ENCODE data around the gene SHC3.

Gene SHC3

DNA sequence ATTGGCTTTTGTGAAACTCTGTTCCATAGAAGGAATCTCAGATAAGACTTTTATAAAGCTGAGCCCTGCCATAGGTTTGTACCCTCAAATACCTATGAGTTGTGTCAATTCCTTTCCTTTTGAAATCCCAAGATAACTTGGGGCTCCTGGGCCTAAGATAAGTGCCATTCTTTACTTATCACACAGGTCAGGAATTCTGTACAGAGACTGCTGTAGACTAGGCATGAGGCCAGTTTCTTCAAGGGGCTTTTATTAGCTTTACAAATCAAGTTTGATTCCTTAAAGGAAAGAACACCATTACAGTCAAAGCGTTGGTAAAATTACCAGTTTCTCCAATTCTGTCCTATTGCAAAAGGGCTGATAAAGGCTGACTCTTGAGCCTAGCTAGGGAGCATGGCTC, 39.2 kb downstream of the SHC3 start:
- Histone ChIP-seq H3K27me3 (ENCODE audit: control insufficient read depth in 1 of 2, insufficient read depth in 2 of 2, low read length in 2 of 2) (no peaks in the 10 kb centered on the region), H3K36me3 (ENCODE audit: control insufficient read depth in 1 of 2, insufficient read depth in 2 of 2, low read length in 2 of 2) (no peaks in the 10 kb centered on the region), H3K4me1 (ENCODE audit: control insufficient read depth in 1 of 2, insufficient read depth in 2 of 2, low read length in 2 of 2) (no peaks in the 10 kb centered on the region), H3K9me3 (ENCODE audit: control insufficient read depth in 1 of 2, low read length in 2 of 2) (no peaks in the 10 kb centered on the region), H3K4me3 (ENCODE audit: low read depth in 1 of 2, low read length in 2 of 2) (no peak overlapping the region), H3K27ac (ENCODE audit: low read depth, low read length) (no peak overlapping the region), H3K9ac (ENCODE audit: low read depth in 1 of 2, low read length in 2 of 2) (no peak overlapping the region)

DNA sequence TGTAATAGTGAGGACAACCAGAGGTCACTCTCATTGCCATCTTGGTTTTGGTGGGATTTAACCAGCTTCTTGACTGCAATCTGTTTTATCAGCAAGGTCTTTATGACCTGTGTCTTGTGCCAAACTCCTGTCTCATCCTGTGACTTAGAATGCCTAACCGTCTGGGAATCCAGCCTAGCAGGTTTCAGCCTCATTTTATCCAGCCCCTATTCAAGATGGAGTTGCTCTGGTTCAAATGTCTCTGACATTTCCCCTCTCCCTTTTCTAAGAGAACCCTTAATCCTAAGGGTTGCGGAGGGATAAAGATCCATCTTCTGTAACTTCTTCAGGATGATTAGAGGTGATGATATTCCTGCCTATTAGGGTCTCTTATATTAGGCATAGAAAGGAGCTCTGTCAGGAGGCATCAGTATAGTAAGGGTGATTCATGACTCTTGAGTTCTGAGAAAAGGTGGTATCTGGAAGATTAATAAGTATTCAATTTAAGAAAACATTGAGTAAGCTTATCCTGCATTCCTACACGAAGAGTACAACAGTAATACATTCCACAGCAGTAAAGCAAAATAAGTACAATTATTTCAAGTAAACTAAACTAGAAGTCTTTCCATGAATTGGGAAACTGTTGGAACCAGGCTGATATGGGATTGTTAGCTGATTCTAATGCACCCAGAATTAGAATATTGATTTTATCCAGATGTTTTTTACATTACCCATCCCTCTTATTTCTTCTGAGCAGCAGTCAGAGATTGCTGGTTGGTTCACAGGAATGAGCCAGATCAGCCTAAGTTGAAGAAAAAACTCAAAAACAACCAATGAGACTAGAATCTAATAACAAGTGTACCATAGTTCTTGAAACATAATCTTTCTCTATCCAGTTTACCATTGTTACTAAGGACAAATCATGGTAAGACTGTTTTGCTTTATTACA, 39.9 kb downstream of the SHC3 start:
- H3K9me3 ChIP-seq (ENCODE audit: control insufficient read depth in 1 of 2, low read length in 2 of 2) = no peaks in the 10 kb centered on the region

DNA sequence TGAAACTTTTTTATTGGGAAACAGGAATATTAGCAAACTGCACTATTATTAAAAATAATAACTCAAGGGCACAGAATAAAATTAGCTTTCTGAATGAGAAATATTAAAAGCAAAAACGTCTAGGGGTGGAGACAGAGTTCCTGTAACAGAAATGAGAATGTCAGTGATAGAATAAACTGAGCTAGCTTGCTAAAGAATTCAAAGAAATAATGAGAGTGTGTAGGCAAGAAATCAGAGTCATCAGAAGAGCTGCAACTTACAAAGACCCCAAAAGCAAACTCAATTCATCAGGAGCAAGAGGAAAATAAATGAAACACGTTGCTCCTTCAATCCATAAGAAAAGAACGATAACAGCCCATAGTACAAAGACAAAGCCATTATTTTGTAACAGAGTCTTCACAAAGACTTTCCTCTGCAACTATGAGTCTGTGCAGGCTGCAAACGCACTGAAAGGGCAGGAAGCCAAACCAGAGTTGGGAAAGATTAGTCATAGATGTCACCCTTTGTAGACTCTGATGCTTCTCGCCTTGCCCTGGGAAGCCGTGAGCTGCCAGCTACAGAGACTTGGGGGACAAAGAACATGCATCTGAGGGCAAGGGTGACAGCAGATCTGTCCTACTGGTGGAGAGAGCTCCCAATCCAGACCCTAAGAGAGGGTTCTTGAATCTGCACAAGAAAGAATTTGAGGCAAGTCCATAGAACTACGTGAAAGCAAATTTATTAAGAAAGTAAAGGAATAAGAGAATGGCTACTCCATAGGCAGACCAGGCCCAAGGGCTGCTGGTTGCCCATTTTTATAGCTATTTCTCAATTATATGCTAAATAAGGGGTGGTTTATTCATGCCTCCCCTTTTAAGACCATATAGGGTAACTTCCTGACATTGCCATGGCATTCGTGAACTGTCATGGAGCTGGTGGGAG, 40.8 kb downstream of the SHC3 start:
- no peak overlapping the region for H3K4me3 ChIP-seq (ENCODE audit: low read depth in 1 of 2, low read length in 2 of 2)
- no peaks in the 10 kb centered on the region for H3K36me3 ChIP-seq (ENCODE audit: control insufficient read depth in 1 of 2, insufficient read depth in 2 of 2, low read length in 2 of 2)
- H3K9ac ChIP-seq (ENCODE audit: low read depth in 1 of 2, low read length in 2 of 2) = no peak overlapping the region
- H3K9me3 ChIP-seq (ENCODE audit: control insufficient read depth in 1 of 2, low read length in 2 of 2) = no peaks in the 10 kb centered on the region
- H3K4me1 ChIP-seq (ENCODE audit: control insufficient read depth in 1 of 2, insufficient read depth in 2 of 2, low read length in 2 of 2) = no peaks in the 10 kb centered on the region
- no peak overlapping the region for H3K27ac ChIP-seq (ENCODE audit: low read depth, low read length)
- H3K27me3 ChIP-seq (ENCODE audit: control insufficient read depth in 1 of 2, insufficient read depth in 2 of 2, low read length in 2 of 2) = no peaks in the 10 kb centered on the region

More for the DNA sequence above, 39.9 kb downstream of the SHC3 start:
- H3K4me3 ChIP-seq (ENCODE audit: low read depth in 1 of 2, low read length in 2 of 2) = no peak overlapping the region
- H3K9ac ChIP-seq (ENCODE audit: low read depth in 1 of 2, low read length in 2 of 2) = no peak overlapping the region
- H3K27me3 ChIP-seq (ENCODE audit: control insufficient read depth in 1 of 2, insufficient read depth in 2 of 2, low read length in 2 of 2) = no peaks in the 10 kb centered on the region
- H3K36me3 ChIP-seq (ENCODE audit: control insufficient read depth in 1 of 2, insufficient read depth in 2 of 2, low read length in 2 of 2) = no peaks in the 10 kb centered on the region
- H3K4me1 ChIP-seq (ENCODE audit: control insufficient read depth in 1 of 2, insufficient read depth in 2 of 2, low read length in 2 of 2) = no peaks in the 10 kb centered on the region
- no peak overlapping the region for H3K27ac ChIP-seq (ENCODE audit: low read depth, low read length)

DNA sequence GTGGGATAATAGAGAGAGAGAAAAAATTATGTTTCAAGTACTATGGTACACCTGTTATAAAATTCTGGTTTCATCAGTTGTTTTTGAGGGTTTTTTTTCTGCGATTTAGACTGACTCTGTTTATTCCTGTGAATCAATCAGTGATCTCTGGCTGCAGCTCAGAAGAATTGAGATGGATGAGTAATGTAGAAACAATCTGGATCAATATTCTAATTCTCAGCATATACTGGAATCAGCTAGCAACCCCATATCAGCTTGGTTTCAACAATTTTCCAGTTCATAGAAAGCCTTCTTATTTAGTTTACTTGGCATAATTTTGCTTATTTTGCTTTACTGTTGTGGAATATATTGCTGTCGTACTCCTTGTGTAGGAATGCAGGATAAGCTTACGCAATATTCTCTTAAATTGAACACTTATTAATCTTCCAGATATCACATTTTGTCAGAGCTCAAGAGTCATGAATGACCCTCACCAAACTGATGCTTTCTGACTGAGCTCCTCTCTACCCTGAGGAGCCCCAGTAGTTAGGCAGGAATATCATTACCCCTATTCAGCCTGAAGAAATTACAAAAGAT, 42.9 kb downstream of the SHC3 start:
- Histone ChIP-seq H3K4me3 (ENCODE audit: low read depth in 1 of 2, low read length in 2 of 2) (no peak overlapping the region), H3K36me3 (ENCODE audit: control insufficient read depth in 1 of 2, insufficient read depth in 2 of 2, low read length in 2 of 2) (no peaks in the 10 kb centered on the region), H3K9ac (ENCODE audit: low read depth in 1 of 2, low read length in 2 of 2) (no peak overlapping the region), H3K27ac (ENCODE audit: low read depth, low read length) (no peak overlapping the region), H3K4me1 (ENCODE audit: control insufficient read depth in 1 of 2, insufficient read depth in 2 of 2, low read length in 2 of 2) (no peaks in the 10 kb centered on the region), H3K9me3 (ENCODE audit: control insufficient read depth in 1 of 2, low read length in 2 of 2) (no peaks in the 10 kb centered on the region), H3K27me3 (ENCODE audit: control insufficient read depth in 1 of 2, insufficient read depth in 2 of 2, low read length in 2 of 2) (no peaks in the 10 kb centered on the region)

DNA sequence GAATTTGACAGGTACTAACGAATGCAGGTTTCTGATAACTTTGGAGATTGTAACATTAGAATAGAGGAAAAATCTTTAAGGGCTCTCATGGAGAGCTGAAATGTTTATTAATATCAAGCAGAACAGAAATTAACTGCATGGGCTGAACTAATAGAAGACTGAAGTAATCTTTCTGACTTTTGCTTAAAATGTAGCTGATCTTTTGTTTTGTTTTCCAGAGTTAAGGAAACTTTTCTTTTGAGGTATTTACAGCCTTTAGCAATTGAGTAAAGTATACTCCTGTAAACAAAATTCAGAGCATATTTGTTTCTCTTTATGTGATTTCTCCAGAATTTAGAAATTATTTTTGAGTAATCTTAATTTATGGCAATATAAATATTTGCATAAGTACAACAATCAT, 43.9 kb downstream of the SHC3 start:
- H3K9ac ChIP-seq (ENCODE audit: low read depth in 1 of 2, low read length in 2 of 2) = no peak overlapping the region
- no peaks in the 10 kb centered on the region for H3K4me1 ChIP-seq (ENCODE audit: control insufficient read depth in 1 of 2, insufficient read depth in 2 of 2, low read length in 2 of 2)
- no peaks in the 10 kb centered on the region for H3K9me3 ChIP-seq (ENCODE audit: control insufficient read depth in 1 of 2, low read length in 2 of 2)
- H3K4me3 ChIP-seq (ENCODE audit: low read depth in 1 of 2, low read length in 2 of 2) = no peak overlapping the region
- no peak overlapping the region for H3K27ac ChIP-seq (ENCODE audit: low read depth, low read length)
- H3K36me3 ChIP-seq (ENCODE audit: control insufficient read depth in 1 of 2, insufficient read depth in 2 of 2, low read length in 2 of 2) = no peaks in the 10 kb centered on the region
- no peaks in the 10 kb centered on the region for H3K27me3 ChIP-seq (ENCODE audit: control insufficient read depth in 1 of 2, insufficient read depth in 2 of 2, low read length in 2 of 2)

DNA sequence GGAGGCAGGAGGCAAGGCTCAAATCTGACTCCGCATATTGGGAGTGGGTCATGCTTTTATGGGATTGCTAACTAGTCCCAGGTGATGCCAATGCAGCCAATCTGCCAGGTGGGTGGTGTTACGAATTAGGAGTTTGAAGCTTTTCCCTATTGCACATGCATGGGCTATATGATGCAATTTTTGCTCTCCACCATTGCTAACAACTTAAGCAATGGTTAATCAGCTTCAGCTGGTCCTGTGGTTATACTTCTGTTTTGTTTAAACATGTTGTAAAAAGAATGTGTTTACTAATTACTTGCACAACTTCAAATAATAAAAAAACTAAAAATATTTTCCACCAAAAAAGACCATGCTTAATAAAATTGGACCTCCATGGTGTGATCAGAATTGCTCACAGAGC, 55.7 kb downstream of the SHC3 start:
- no peak overlapping the region for H3K9ac ChIP-seq (ENCODE audit: low read depth in 1 of 2, low read length in 2 of 2)
- no peaks in the 10 kb centered on the region for H3K27me3 ChIP-seq (ENCODE audit: control insufficient read depth in 1 of 2, insufficient read depth in 2 of 2, low read length in 2 of 2)
- H3K9me3 ChIP-seq (ENCODE audit: control insufficient read depth in 1 of 2, low read length in 2 of 2) = no peaks in the 10 kb centered on the region
- H3K4me1 ChIP-seq (ENCODE audit: control insufficient read depth in 1 of 2, insufficient read depth in 2 of 2, low read length in 2 of 2) = no peaks in the 10 kb centered on the region
- H3K36me3 ChIP-seq (ENCODE audit: control insufficient read depth in 1 of 2, insufficient read depth in 2 of 2, low read length in 2 of 2) = no peaks in the 10 kb centered on the region
- no peak overlapping the region for H3K4me3 ChIP-seq (ENCODE audit: low read depth in 1 of 2, low read length in 2 of 2)
- no peak overlapping the region for H3K27ac ChIP-seq (ENCODE audit: low read depth, low read length)

DNA sequence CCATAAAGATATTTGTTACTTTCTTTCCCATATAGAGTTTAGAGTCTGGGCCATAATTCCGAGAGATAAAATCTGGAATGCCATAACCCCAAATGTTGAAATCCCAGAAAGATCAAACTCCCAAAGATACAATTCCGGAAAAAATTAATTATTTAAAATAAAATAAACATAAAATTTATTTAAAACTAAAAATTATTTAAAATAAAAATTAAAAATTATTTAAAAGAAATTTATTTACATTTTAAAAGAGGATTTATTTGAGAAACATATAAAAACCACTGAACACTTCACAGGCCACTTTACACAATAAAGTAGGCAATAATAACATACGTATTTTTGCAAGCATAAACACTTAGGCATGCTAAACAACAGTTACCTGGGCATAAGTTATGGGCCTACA, 57.9 kb downstream of the SHC3 start:
- no peaks in the 10 kb centered on the region for H3K27me3 ChIP-seq (ENCODE audit: control insufficient read depth in 1 of 2, insufficient read depth in 2 of 2, low read length in 2 of 2)
- no peak overlapping the region for H3K4me3 ChIP-seq (ENCODE audit: low read depth in 1 of 2, low read length in 2 of 2)
- no peaks in the 10 kb centered on the region for H3K36me3 ChIP-seq (ENCODE audit: control insufficient read depth in 1 of 2, insufficient read depth in 2 of 2, low read length in 2 of 2)
- no peak overlapping the region for H3K9ac ChIP-seq (ENCODE audit: low read depth in 1 of 2, low read length in 2 of 2)
- no peaks in the 10 kb centered on the region for H3K4me1 ChIP-seq (ENCODE audit: control insufficient read depth in 1 of 2, insufficient read depth in 2 of 2, low read length in 2 of 2)
- no peaks in the 10 kb centered on the region for H3K9me3 ChIP-seq (ENCODE audit: control insufficient read depth in 1 of 2, low read length in 2 of 2)
- no peak overlapping the region for H3K27ac ChIP-seq (ENCODE audit: low read depth, low read length)

DNA sequence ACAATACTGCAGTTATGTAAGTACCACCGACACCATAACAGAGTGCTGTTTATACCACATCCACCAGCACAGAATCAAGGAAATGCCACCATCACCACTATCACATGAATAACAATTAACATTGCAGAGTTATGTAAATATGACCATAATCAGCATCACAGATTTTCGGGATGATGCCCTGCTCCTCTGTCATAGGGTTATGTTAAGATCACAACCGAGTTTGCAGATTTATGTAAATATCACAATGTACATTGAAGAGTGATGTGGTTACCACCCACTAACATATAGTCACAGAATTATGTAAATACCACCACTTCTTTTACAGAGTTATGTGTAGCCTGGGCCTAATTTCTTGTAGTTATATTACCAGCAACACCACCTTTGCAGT, 61.8 kb downstream of the SHC3 start:
- H3K9me3 ChIP-seq (ENCODE audit: control insufficient read depth in 1 of 2, low read length in 2 of 2) = no peaks in the 10 kb centered on the region
- H3K27ac ChIP-seq (ENCODE audit: low read depth, low read length) = no peak overlapping the region
- no peaks in the 10 kb centered on the region for H3K27me3 ChIP-seq (ENCODE audit: control insufficient read depth in 1 of 2, insufficient read depth in 2 of 2, low read length in 2 of 2)
- no peaks in the 10 kb centered on the region for H3K36me3 ChIP-seq (ENCODE audit: control insufficient read depth in 1 of 2, insufficient read depth in 2 of 2, low read length in 2 of 2)
- no peaks in the 10 kb centered on the region for H3K4me1 ChIP-seq (ENCODE audit: control insufficient read depth in 1 of 2, insufficient read depth in 2 of 2, low read length in 2 of 2)
- no peak overlapping the region for H3K4me3 ChIP-seq (ENCODE audit: low read depth in 1 of 2, low read length in 2 of 2)
- H3K9ac ChIP-seq (ENCODE audit: low read depth in 1 of 2, low read length in 2 of 2) = no peak overlapping the region

DNA sequence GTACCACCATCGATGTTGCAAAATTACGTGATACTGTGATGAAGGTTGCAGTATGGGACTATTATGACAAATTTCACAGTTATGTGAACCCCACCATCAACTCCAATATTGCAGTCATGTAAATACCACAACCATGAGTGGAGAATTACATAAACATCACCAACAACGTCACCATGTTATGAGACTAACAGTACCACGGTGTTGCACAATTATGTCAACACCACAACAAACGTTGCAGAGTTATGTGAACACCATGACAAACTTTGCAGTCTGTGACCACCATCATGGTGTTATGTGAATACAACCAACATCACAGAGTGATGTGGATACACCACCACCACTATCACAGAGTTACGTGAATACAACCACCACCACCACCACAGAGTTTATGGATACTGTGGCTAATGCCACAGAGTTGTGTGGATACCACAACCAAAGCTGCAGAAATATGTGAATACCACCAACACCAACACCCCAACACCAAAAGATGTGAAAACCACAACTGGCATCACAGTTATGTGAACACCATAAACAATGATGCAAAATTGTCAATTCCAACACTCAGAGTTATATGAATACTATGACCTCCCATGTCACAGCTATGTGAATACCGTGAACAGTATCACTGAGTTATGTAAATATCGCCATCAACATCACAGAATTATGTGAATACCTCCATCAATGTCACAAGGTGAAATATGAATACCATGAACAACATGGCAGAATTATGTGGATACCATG, 62.4 kb downstream of the SHC3 start:
- Histone ChIP-seq H3K9ac (ENCODE audit: low read depth in 1 of 2, low read length in 2 of 2) (no peak overlapping the region), H3K4me1 (ENCODE audit: control insufficient read depth in 1 of 2, insufficient read depth in 2 of 2, low read length in 2 of 2) (no peaks in the 10 kb centered on the region), H3K36me3 (ENCODE audit: control insufficient read depth in 1 of 2, insufficient read depth in 2 of 2, low read length in 2 of 2) (no peaks in the 10 kb centered on the region), H3K27me3 (ENCODE audit: control insufficient read depth in 1 of 2, insufficient read depth in 2 of 2, low read length in 2 of 2) (no peaks in the 10 kb centered on the region), H3K27ac (ENCODE audit: low read depth, low read length) (no peak overlapping the region), H3K9me3 (ENCODE audit: control insufficient read depth in 1 of 2, low read length in 2 of 2) (no peaks in the 10 kb centered on the region), H3K4me3 (ENCODE audit: low read depth in 1 of 2, low read length in 2 of 2) (no peak overlapping the region)

Data from duodenal mucosa (tissue), 2 donors.